IMR-90 (cell line): ENCODE data around the gene CLIC4. TPM values are rescaled to one million over a fixed set of nuclear protein-coding genes. Genes with fewer than 3 reads are reported as not detected.

ENCODE experiments used
- ATAC-seq: fragments of 200-7000 bp; cut with Tn5 transposase; 2 replicates; pipeline ENCODE4 v1.9.1; 2020; ENCODE audit warnings: low read depth, mild to moderate bottlenecking, moderate library complexity
- BruUV-seq: library from RNA; stranded (reverse); fragments of 400-500 nt; replicated peaks from 2 replicates; lab custom pipeline; 2021; lab: Mats Ljungman, UMichigan
- CTCF ChIA-PET: fragments of 300-600 bp; formaldehyde crosslinking; extraction: SDS; loops from one replicate; lab custom pipeline; 2021; ENCODE audit warnings: antibody characterized with exemption; lab: Yijun Ruan, JAX
- POLR2A ChIA-PET: fragments of 300-600 bp; sonication (Branson Sonifier 250); formaldehyde crosslinking; loops from one replicate; lab custom pipeline; 2022; ENCODE audit warnings: antibody characterized with exemption; ENCODE audit not compliant: unreplicated experiment; lab: Charles Lee
- DNase-seq: peaks from one replicate; pipeline ENCODE4 v3.0.0; 2013
- H2AFZ ChIP-seq: replicated peaks from 2 replicates; pipeline ENCODE3; 2013; ENCODE audit warnings: low read length, mild to moderate bottlenecking; ENCODE audit not compliant: poor library complexity
- H2AK5ac ChIP-seq: 2 replicates; pipeline ENCODE4 v1.6.1; 2013; ENCODE audit warnings: low read depth, low read length, inconsistent platforms
- H2AK9ac ChIP-seq: replicated peaks from 2 replicates; pipeline ENCODE3; 2013; ENCODE audit warnings: mild to moderate bottlenecking, low read depth, low read length, moderate library complexity; ENCODE audit not compliant: poor library complexity
- H2BK120ac ChIP-seq: 2 replicates; pipeline ENCODE4 v1.6.1; 2013; ENCODE audit warnings: low read depth, low read length, inconsistent platforms
- H2BK15ac ChIP-seq: 3 replicates; pipeline ENCODE4 v1.6.1; 2013; ENCODE audit warnings: low read depth, low read length, inconsistent platforms
- H2BK20ac ChIP-seq: 2 replicates; pipeline ENCODE4 v1.6.1; 2013; ENCODE audit warnings: low read depth, mild to moderate bottlenecking, inconsistent platforms, low read length, moderate library complexity
- H2BK5ac ChIP-seq: 2 replicates; pipeline ENCODE4 v1.6.1; 2013; ENCODE audit warnings: mild to moderate bottlenecking, low read depth, low read length, inconsistent platforms; ENCODE audit not compliant: poor library complexity, severe bottlenecking
- H3K14ac ChIP-seq: replicated peaks from 2 replicates; pipeline ENCODE4 v1.6.1; 2013; ENCODE audit warnings: low read depth, low read length, inconsistent platforms
- H3K18ac ChIP-seq: 2 replicates; pipeline ENCODE4 v1.6.1; 2013; ENCODE audit warnings: low read depth, low read length, control low read depth
- H3K23ac ChIP-seq: 2 replicates; pipeline ENCODE4 v1.6.1; 2013; ENCODE audit warnings: low read depth, low read length, inconsistent platforms
- H3K27ac ChIP-seq: 2 replicates; pipeline ENCODE4 v1.5.1; 2013; ENCODE audit warnings: mild to moderate bottlenecking, control low read depth, low read length; ENCODE audit not compliant: insufficient read depth
- H3K27me3 ChIP-seq: 2 replicates; pipeline ENCODE4 v1.6.1; 2013; ENCODE audit warnings: low read length; ENCODE audit not compliant: control insufficient read depth, insufficient read depth
- H3K36me3 ChIP-seq: 2 replicates; pipeline ENCODE4 v1.6.1; 2013; ENCODE audit warnings: low read length, mixed read lengths; ENCODE audit not compliant: control insufficient read depth, insufficient read depth
- H3K4ac ChIP-seq: 2 replicates; pipeline ENCODE4 v1.6.1; 2013; ENCODE audit warnings: low read depth, low read length, inconsistent platforms
- H3K4me1 ChIP-seq: 2 replicates; pipeline ENCODE4 v1.6.1; 2013; ENCODE audit warnings: low read length, mixed read lengths; ENCODE audit not compliant: control insufficient read depth, insufficient read depth
- H3K4me2 ChIP-seq: 2 replicates; pipeline ENCODE4 v1.6.1; 2013; ENCODE audit warnings: low read depth, mild to moderate bottlenecking, control low read depth, low read length, moderate library complexity
- H3K4me3 ChIP-seq: 2 replicates; pipeline ENCODE4 v1.5.1; 2013; ENCODE audit warnings: low read depth, mild to moderate bottlenecking, control low read depth, low read length, moderate library complexity; ENCODE audit not compliant: insufficient read depth
- H3K56ac ChIP-seq: 2 replicates; pipeline ENCODE4 v1.6.1; 2013; ENCODE audit warnings: low read length, inconsistent platforms; ENCODE audit not compliant: insufficient read depth; ENCODE audit errors: extremely low read depth
- H3K79me1 ChIP-seq, 2 experiments: 2 replicates each; pipeline ENCODE4 v1.6.1; 2013; ENCODE audit warnings: low read length in 2 of 2, inconsistent platforms in 1 of 2, low read depth in 1 of 2
- H3K9ac ChIP-seq: 2 replicates; pipeline ENCODE4 v1.6.1; 2013; ENCODE audit warnings: low read depth, low read length, control low read depth
- H3K9me1 ChIP-seq: 2 replicates; pipeline ENCODE4 v1.6.1; 2013; ENCODE audit warnings: low read length, inconsistent platforms; ENCODE audit not compliant: insufficient read depth
- H3K9me3 ChIP-seq: 2 replicates; pipeline ENCODE4 v1.6.1; 2013; ENCODE audit warnings: low read length; ENCODE audit not compliant: control insufficient read depth, insufficient read depth
- H4K20me1 ChIP-seq: 2 replicates; pipeline ENCODE4 v1.6.1; 2013; ENCODE audit warnings: low read length, inconsistent platforms; ENCODE audit not compliant: insufficient read depth
- H4K5ac ChIP-seq: 2 replicates; pipeline ENCODE4 v1.6.1; 2013; ENCODE audit warnings: mild to moderate bottlenecking, low read depth, low read length, control low read depth
- H4K8ac ChIP-seq, 2 experiments: 2 replicates each; pipeline ENCODE4 v1.6.1; 2013; ENCODE audit warnings: low read depth in 2 of 2, low read length in 2 of 2, control low read depth in 1 of 2, inconsistent platforms in 1 of 2
- H4K91ac ChIP-seq: 2 replicates; pipeline ENCODE4 v1.6.1; 2013; ENCODE audit warnings: low read depth, low read length, inconsistent platforms; ENCODE audit not compliant: insufficient read depth
- CEBPB ChIP-seq: IDR thresholded peaks from 2 replicates; pipeline ENCODE4 v1.6.1; 2012; ENCODE audit warnings: low read depth, low read length, improper control_type of control experiment
- CTCF ChIP-seq: conservative IDR thresholded peaks from 2 replicates; pipeline ENCODE4 v1.5.1; 2012; ENCODE audit warnings: mild to moderate bottlenecking, low read depth, low read length, improper control_type of control experiment
- NFE2L2 ChIP-seq: fragments of 150-350 bp; IDR thresholded peaks from 2 replicates; pipeline ENCODE4 v1.6.1; 2016; ENCODE audit warnings: low read depth, mild to moderate bottlenecking, low read length
- RFX5 ChIP-seq: IDR thresholded peaks from 2 replicates; pipeline ENCODE4 v1.8.0; 2012; ENCODE audit warnings: low read depth, mild to moderate bottlenecking, low read length, moderate library complexity
- USF2 ChIP-seq: fragments of 150-350 bp; IDR thresholded peaks from 2 replicates; pipeline ENCODE4 v1.6.1; 2017; ENCODE audit warnings: mild to moderate bottlenecking, antibody characterized with exemption, low read length, low read depth
- WGBS, 2 experiments: methylation state at CpG; one replicate each; pipeline versions ENCODE4 v1.1.5 to v1.1.7; 2013; ENCODE audit warnings: missing lambda C conversion rate in 2 of 2; ENCODE audit not compliant: insufficient read length in 1 of 2; ENCODE audit errors: extremely low coverage in 2 of 2; 5-methylcytosine and 5-hydroxymethylcytosine counted together
- dilution Hi-C: fragments of 300-500 bp; cut with HindIII; formaldehyde crosslinking; loops from one replicate; pipeline ENCODE4 v1.14.3; 2018; ENCODE audit warnings: low sequenced_read_pairs; ENCODE audit not compliant: unreplicated experiment
- in situ Hi-C: fragments of 300-500 bp; cut with MboI; formaldehyde crosslinking; loops from 3 replicates; pipeline ENCODE4 v1.14.3; 2019; ENCODE audit warnings: low sequenced_read_pairs, inconsistent platforms, mixed read lengths
- intact Hi-C: fragments of 100-400 bp; cut with micrococcal nuclease; formaldehyde crosslinking; loops from 2 replicates; pipeline ENCODE4 v1.10.0; 2022
- polyA plus RNA-seq, 3 experiments: library from polyadenylated mRNA; depleted of rRNA; stranded (reverse); fragments of >200 nt; gene quantifications; 2 replicates each; pipeline ENCODE4 v1.2.3, GENCODE V29; 2012; ENCODE audit warnings: low replicate concordance in 1 of 3
- total RNA-seq: library from RNA; depleted of rRNA; stranded (reverse); fragments of >200 nt; gene quantifications from 2 replicates; pipeline ENCODE4 v1.2.3, GENCODE V29; 2012

CLIC4 gene
- total and polyA plus RNA-seq, 2 of the 4 experiments (the other 2 are of a cell fraction) = 242 to 392 TPM

- dilution Hi-C loops (no loop called here), in situ Hi-C loops (no loop called here), intact Hi-C loops (no loop called here)
- whole genome bisulfite sequencing, 2 experiments = 100% methylated on average over 1 of the region's 9 CpGs; no CpG with 5 or more reads in 1 of the 2 experiments
- DNase-seq (no peak), ATAC-seq (no peak)
- H3K9me3 ChIP-seq = peaks cover 11% of the 10 kb centered on the region; the same call in 1 of the 2 replicates
- H4K20me1 ChIP-seq = no peaks in the 10 kb centered on the region
- POLR2A ChIA-PET = no interaction called here
- H4K5ac ChIP-seq = no peak overlapping the region
- no peak overlapping the region for H2BK5ac ChIP-seq
- H3K4me2 ChIP-seq = no peak overlapping the region
- no peak overlapping the region for H2BK20ac ChIP-seq
- CTCF ChIA-PET = no interaction called here
- no peak overlapping the region for H3K9ac ChIP-seq
- H3K56ac ChIP-seq = no peak overlapping the region
- no peak overlapping the region for H2AFZ ChIP-seq
- no peak overlapping the region for H4K8ac ChIP-seq
- no peak overlapping the region for H2AK9ac ChIP-seq
- H3K9me1 ChIP-seq = no peaks in the 10 kb centered on the region
- no peak overlapping the region for H2BK120ac ChIP-seq
- H3K14ac ChIP-seq = no peak overlapping the region
- H3K18ac ChIP-seq = no peak overlapping the region
- no peak overlapping the region for H3K23ac ChIP-seq
- H4K91ac ChIP-seq = no peak overlapping the region
- no peak overlapping the region for H3K4me3 ChIP-seq
- H3K79me1 ChIP-seq = no peaks in the 10 kb centered on the region
- H2BK15ac ChIP-seq = no peak overlapping the region
- no TSS peak for BruUV-seq
- H3K4me1 ChIP-seq = no peaks in the 10 kb centered on the region
- H3K36me3 ChIP-seq = no peaks in the 10 kb centered on the region
- peaks cover 13% of the 10 kb centered on the region for H3K27me3 ChIP-seq
- no peak overlapping the region for H3K27ac ChIP-seq
- no peak overlapping the region for H2AK5ac ChIP-seq
- no peak overlapping the region for H3K4ac ChIP-seq
- TF ChIP-seq USF2 (no peak), RFX5 (no peak), CTCF (no peak), CEBPB (no peak), NFE2L2 (no peak)
Measured at GRCh38 chr1:24888061-24888970, 143.1 kb downstream of the CLIC4 start.
